HG02571 (cell line): Measurements from ENCODE around the gene RAET1L.
"Not testable (repeated sequence)": the region's sequence is repeated elsewhere in the genome, so short reads cannot be mapped to it uniquely, and the experiment has no call there.

Experiments used
- ATAC-seq: cut with Tn5 transposase; IDR thresholded peaks from one replicate; pipeline ENCODE4 v1.9.1; 2021; ENCODE audit warnings: mild to moderate bottlenecking, moderate library complexity; ENCODE audit not compliant: unreplicated experiment

Gene RAET1L

DNA sequence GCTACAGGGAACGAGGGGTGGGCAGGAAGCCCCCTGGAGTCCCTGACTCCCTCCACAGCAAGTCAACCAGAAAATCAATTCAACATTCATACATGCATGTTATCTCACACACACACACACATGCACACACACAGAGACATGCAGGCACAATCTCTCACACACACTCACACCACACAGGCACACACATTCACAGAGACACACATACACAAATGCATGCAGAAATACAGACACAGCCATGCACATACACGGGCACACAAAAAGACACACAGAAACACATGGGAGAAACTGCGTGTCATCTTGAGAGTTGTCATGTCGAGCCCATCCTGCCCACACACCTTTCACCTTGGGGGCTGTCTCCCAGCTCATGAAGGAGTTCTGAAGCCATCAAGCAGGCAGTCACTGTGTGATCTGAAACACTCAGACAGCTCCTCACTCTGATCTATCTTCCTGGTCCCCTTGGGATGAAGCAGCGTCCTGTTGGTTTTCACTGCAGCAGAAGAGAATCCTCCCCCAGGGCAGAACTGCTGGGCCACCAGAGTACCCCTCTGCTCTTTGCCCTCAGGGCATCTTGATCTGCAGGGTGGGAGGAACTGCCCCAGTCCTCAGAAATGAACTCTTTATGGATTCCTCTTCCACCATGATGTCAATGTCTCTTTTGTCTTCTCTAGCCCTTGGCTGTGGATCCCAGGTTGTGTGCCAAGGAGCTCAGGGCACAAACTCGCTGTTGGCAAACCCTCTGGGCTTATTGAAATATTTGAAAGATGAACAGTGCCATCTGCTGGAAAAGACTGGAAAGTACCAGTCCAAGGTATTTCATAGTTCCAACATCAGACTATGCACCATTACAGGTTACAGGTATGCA is 8.8 kb downstream of the RAET1L start:
- peak; percentile 75 for ATAC-seq

DNA sequence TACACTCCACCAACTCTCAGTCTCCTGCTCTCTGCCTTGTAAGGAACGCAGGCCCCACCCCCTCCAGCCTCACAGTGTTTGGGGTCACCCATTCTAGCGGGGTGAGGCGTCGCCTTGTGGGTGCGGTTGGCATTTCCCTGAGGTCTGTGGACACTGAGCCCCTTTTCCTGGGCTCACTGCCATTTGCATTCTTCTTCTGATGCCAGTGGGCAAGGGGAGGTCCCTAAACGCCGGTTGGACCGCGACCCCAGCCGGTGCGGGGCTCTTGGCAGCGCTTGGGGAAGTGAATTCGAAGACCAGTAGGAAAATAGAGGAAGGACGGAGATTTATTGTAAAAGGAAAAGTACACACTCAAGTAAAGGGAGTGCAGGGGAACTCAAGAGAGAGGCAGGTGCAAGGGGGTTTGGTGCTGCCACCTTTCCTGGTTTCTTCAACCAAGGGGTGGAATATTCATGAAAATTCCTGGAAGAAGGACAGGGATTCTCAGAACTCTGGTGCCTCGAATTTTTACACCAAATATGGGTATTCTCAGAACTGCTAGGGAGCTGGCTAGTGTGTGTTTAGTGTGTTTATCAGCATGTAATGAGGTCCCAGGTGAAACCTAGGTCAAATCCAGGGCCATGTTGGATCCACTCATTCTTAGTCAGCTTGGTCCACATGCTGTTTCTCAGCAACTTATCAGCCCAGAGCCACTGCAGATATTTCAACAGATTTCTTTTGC is 9.9 kb downstream of the RAET1L start:
- not testable (repeated sequence) for ATAC-seq

DNA sequence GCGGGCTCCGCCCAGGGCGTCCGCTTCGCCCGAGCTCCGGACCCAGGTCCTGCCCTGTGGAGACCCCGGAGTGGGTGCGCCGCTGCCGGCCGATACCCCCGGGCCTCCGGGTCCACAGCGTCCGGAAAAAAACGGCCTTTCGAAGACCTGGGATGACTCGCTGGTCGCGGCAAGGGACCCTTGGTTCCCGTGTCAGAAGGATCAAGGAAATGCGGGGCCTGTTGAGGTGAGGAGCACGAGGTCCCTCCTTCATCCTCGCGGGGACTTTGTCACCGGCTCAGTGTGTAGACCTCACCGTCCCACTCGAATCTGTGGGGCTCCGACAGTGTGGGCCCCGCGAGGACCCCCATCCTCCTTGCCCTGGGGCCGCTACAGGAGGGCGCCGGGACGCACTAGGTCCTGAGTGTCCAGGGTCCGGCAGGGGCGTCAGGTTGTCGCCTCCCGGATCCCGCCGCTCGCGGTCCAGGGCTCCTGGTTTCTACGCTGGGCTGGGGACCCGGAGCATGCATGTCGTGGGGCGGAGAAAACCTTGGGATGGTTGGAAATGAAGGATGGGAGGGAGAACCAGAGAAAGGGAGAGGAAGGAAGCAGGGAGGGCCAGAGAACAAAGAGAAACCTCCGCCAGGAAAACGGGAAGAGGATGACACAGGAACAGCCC is 10.6 kb downstream of the RAET1L start:
- not testable (repeated sequence) for ATAC-seq

DNA sequence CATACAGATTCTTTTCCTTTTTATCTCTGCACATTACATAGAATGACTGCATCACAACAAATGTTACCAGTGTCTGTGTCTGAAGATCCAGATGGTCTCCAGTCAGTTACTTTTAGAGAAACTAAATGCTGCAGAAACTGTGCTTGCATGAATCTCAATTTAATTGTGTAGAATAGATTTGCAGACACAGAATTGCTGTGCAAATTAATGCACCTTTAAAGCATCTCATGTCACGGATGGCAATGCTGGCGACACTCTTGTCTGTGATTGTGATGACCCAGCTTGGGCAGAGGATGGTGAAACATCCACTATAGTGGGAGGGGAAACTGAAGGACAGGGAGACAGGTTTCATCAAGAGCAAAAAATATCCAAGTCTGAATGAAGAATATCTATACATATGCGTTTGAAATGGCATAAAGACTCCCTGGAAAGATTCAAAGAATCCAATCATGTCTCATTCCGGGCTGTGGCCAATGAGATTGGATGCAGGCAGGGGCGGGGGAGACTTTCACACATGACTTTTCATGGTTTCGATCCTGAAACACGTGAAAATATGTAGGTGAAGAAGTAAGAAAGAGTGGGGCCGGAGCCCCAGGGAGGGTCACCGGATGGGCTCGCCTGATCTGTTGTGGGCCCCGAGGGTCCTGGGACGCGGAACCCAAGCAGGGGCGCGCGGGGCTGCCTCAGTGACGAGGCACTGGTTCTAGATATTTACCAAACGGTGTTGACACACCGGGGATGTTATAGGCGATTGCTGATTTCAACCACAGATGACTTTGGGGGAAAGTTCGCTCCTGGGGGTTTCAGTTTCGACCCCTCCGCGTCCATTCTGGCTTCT is 11.3 kb downstream of the RAET1L start:
- ATAC-seq = not testable (repeated sequence)

DNA sequence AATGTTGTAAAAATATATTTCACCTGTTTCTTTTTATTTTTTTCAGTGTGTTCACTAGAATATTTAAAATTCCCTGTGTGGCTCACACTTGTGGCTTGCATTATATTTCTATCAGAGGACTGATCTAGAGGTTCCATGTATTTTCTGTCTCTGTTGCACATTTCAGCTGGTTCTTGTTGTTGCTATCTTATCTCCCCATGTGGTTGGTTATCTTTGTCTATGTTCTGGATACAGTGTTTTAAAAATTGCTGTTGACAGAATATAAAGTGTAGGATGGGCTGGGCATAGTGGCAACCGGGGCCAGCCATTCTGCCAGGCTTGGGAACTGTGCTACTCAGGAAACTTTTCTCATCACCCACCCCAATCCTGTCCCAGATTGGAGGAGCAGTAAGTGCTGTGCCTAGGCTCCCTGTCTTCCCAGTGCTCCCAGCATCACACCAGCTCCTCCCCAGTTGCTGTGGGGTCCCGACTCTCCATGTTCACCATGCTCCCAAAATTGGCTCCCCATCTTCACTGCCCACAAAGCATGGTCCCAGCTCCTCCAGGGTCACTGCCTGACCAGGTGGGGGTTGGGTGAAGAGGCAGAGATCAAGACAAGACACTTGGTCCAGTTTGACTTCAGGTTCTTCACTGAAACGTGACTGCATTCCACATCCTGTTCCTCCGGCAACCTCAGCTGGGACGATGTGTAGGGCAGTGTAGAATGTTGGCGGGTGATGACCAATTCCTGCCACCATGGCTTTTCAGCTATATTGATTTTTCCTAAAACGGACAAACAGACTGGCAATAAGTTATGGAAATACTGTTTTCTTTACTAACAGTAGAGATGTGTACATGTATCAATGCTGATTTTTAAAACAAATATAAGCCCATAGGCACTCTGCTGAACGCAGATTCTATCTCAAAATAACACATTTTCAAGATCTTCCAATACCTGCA is 12.2 kb downstream of the RAET1L start:
- not testable (repeated sequence) for ATAC-seq

DNA sequence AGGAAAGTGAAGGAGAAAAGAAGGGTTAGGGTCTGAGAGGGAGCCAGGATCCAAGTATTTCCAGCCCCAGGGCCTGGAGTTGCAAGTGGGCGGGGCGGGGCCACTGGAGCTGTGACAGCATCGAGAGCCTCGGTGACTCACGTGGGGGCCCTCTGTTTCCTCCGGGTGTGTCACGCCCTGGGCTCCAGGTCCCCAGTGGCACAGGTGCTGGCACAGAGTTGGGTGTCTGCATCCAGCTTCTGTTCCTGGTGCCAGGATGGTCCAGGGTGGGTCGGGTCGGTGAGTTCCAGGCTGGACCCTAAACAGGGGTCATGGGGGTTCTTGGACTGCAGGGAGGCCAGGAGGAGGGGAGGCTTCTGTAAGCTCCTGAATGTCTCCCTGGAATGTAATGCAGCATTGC is 16.7 kb downstream of the RAET1L start:
- no peak for ATAC-seq

DNA sequence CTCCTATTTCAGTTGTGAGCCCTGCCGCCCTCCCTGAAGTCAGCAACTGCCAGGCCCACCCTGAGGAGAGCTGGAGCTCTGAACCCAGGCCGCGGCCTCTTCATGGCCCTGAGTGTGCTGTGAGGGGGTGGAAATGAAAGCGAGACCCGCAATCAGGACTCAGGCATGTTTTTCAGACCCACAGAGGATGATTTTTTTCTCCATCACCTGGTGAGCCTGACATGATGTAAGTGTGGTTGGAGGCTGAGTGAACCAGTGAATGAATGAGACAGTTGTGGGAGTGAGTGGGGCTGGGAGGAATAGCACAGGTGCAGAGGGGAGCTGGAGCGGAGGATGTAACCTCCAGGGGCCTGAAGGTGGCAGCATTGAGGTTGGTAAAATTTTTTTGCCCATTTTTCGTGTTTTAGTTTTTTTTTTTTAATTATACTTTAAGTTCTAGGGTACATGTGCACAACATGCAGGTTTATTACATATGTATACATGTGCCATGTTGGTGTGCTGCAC is 18.3 kb downstream of the RAET1L start:
- no peak for ATAC-seq

DNA sequence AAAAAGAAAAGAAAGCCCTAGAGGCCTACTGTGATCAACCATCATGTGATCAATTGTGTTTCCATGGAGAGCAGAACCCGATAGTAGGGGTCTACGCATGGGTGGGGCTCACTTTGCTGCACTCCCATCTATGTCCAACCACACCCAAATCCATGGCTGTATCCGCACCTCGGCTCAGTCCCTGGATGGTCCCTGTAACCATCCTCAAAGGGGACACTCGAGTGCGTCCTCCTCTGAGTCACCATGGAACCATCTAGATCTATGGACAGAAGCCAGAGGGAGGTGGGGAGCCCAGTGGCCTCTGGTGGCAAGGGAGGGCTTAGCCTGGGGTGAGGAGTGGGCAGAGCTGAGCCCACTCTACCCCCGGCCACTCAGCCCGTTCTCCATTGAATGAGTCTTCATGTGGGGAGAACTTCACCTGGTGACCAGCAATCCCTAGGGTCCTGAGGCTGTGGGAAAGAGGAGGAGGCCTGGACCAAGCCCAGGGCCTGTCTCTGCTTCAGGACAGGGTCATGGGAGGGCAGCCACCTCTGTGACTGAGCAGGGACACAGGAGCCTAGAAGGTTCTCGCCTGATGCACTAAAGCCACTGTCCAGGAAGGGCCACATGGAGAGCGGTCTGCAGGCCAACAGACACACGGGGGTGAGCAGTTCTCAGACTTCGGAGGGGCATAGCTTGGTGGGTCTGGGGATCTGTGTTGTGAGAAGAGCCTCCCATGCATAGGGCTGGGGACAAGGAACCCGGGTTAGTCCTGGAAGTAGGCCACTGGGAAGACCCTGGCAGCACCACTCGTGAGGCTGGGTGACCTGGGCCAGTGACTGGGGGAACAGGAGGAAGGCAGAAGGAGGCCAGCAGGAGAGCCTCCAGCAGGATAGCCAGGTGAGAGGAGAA is 19.3 kb downstream of the RAET1L start:
- ATAC-seq = no peak

DNA sequence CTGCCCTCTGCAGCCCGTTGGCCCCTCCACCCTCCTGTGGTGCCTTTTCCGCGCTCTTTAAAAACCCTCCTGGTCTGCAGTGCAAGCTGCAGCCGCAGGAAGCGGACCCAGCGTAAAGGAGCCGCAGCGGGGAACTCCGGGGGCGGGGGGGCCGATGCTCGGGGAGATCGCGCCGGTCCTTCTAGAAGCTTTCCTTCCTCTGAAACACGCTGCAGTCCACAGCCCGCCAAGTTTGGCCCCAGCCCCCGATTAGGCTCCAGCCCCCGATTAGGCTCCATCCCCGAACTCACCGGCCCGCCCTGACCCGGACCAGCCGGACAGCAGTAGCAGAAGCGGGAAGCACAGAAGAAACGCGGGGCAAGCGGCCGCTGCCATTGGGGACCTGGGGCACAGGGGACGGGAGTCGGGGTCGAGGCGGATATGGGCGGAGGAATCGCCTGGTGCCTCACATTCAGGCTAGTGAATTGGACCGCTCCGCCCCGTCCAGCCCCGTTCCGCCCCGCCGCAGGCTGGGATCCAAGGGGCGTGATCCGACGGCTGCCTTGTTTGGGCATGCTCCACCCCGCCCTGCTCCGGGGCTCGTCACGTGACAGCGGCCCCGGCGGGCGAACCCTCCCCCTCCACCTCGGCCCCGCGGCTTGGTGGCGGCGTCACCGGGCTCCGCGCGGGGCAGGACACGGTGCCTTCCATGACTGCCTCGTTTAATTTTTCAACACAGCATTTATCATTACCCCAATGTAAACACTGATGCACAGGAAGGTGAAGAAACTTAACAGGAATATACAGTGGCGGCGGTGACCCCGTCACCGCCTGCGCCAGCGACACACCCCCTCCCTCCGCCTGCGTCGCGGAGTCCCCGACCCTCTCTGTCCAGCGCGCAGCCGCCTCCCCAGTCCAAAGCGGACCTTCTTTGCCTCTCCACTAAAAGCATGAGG is 20.3 kb downstream of the RAET1L start:
- ATAC-seq = peak; percentile 69

DNA sequence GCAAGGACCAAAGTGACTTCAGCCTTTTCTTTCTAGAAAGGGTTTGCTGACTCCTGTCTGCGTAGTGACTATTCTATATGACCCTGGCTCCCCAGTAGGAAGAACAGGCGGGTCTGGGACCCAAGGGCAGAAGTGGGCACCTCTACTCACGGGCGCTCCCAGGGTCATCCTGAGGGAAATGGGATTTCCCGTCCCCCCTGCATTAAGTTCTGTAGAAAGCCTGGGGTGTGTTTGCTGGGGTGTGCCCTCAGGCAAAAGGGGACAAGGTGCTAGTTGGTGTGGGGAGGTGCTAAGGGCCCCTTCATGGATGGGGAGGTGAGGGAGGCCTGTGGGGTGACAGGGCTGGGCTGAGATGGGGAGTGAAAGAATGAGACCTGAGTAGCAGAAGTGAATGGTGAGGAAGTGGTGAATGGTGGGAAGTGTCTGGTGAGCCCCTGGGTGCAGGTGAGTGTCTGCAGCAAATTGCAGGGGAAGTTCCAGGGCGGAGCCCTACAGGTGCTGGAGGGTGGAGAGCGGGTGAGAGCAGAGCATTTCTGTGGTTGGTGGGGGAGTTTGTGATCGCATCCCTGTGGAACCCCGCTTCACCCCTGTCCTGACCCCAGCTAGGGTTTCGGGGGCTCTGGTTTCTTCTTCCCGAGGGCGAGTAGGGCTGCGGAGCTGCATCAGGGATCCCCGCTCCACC is 21.1 kb downstream of the RAET1L start:
- ATAC-seq = peak; percentile 13

DNA sequence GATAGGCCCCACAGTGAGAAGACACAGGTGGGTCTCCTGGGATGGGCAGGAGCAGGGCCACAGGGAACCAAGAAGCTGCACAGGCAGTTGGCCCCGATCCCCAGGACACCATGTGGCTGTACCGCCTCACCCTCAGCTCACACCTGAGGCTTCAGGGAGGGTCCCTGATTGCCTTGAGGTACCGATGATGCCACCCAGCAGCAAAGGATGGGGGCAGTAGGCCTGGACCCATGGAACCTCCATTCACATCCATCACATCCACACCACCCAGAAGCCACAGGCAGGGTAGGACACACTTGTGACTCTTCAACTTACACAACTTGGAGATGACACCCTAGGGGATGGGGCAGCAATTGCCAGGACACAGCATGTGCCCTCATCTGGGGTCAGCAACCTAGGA is 21.7 kb downstream of the RAET1L start:
- ATAC-seq = not testable (repeated sequence)

DNA sequence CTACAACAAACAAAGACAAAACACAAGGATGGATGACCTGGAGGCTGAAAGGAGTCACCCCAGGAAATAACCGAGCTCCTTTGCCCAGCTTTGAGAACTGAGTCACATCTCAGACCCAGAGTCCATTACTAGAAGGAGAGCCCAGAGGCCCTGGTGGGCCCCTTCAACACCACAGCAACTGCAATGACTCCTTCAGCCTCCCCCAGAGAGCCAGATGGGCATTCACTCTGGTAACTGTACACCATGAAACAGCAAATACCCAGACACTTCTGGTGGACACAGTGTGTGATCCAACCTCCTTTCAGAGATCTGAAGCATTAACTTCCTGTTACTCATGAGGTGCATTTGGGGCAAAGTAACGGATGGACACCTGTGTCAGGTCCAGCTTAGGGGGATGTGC is 22.6 kb downstream of the RAET1L start:
- ATAC-seq = no peak

DNA sequence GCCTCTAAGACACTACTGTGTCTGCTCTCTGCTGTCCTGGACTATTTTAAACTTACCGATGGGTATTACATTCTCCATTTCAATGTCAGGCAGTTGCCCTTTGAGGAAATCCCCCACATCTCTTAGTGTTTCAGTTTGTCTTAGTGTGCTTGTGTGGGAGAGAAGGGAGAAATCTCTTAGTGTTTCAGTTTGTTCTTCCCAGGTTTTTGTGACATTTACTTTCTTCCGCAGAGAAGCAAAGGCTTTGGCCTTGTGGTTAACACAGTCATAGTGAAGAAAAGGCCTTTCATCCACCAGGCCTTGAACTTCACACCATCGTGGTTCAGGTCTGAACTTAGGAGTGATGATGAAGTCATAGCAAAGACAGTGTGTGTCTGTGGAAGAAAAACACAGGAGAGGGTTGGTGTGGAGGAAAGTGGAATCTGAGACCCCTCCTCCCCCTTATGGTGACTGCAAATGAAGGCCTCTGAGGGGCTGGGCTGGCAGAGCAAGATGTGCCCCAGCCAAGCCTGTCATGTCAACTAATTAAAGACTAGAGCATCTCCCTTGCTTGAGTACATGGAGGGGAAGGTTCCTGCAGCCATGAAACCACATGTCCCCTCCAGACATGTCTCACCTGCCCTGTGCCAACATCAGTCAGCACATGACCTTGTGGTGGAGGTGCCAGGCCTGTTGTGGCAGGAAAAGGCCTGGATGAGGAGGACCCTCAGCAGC is 23.9 kb downstream of the RAET1L start:
- peak; percentile 28 for ATAC-seq

DNA sequence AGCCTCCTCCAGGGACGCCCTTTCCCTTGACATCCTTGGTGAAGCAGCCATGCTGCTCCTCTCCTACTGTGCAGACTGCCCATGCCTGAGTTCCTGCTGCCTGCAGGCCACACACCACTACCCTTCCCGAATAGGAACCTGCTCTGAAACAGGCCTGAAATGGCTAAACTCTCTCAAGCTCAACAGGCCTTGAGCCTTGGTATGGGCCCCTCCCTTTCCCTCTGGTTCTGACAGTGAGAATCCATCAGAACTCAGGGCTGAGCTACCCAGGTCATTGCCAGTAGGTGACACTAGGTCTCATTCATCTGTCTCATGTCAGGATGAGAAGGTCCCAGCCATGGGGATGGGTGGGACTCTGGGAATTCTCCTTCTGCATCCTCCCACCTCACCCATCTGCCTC is 25.7 kb downstream of the RAET1L start:
- no peak for ATAC-seq

DNA sequence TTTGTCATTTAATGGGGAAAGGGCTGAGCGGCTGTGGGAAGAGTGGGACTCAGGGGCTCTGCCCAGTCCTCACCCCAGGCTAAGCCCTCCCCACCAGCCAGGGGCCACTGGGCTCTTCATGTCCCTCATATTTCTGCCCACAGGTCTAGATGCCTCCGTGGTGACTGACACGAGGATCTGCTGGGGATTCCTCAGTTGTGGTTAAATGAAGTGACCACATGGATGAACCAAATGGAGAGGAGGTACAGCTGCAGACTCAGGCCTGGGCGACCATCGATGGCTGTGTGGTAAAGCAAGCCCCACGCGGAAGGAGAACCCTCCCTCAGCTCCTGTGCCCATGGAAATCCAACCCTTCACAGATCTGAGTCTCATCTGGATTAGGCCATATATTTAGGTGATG is 29.4 kb downstream of the RAET1L start:
- no peak for ATAC-seq

DNA sequence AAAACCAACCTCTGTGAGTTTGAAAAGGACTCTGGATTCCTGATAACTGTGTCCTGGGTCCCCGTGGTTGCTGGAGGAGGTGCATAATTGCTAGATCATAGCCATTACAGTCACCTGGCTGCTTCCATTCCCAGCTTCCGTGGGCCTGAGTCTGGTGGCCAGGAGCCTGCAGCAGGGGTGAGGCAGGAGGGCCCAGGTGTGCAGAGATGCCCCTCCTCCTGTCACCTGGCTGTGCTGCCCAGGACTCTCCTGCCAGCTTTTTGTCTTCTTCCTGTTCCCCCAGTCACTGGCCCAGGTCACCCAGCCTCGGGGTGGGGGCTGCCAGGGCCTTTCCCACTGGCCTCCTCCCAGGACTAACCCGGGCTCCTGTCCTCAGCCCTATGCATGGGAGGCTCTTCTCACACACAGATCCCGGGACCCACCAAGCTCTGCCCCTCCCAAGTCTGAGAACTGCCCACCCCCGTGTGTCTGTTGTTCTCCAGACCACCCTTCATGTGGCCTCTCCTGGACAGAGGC is 30.0 kb downstream of the RAET1L start:
- ATAC-seq = no peak
